Smooth muscle cell (in vitro differentiated cells): Measurements from ENCODE around the gene PDIA5. TPM values are rescaled to one million over a fixed set of nuclear protein-coding genes. Genes with fewer than 3 reads are reported as not detected.

ENCODE experiments used
- DNase-seq: peaks from one replicate; lab custom pipeline; 2025; ENCODE audit not compliant: unreplicated experiment; lab: John Stamatoyannopoulos, UW
- H2AFZ ChIP-seq: fragments of 200-600 bp; sonication (generic); 2 replicates; pipeline ENCODE4 v1.6.0; 2016; ENCODE audit warnings: antibody characterized with exemption, low read depth, mild to moderate bottlenecking
- H3F3A ChIP-seq: fragments of 200-600 bp; sonication (generic); 2 replicates; pipeline ENCODE4 v1.6.0; 2017; ENCODE audit warnings: antibody characterized with exemption, low read depth
- H3K27ac ChIP-seq: fragments of 200-600 bp; sonication (generic); 2 replicates; pipeline ENCODE4 v1.5.1; 2016; ENCODE audit warnings: low read depth, mild to moderate bottlenecking
- H3K27me3 ChIP-seq: fragments of 200-600 bp; sonication (generic); 2 replicates; pipeline ENCODE4 v1.6.1; 2016; ENCODE audit warnings: low read depth, mild to moderate bottlenecking
- H3K36me3 ChIP-seq: fragments of 200-600 bp; sonication (generic); 2 replicates; pipeline ENCODE4 v1.5.1; 2016; ENCODE audit warnings: low read depth
- H3K4me1 ChIP-seq: fragments of 200-600 bp; sonication (generic); 2 replicates; pipeline ENCODE4 v1.5.1; 2016; ENCODE audit warnings: low read depth
- H3K4me2 ChIP-seq: fragments of 200-600 bp; sonication (generic); 2 replicates; pipeline ENCODE4 v1.6.0; 2016; ENCODE audit warnings: mild to moderate bottlenecking
- H3K4me3 ChIP-seq: fragments of 200-600 bp; sonication (generic); 2 replicates; pipeline ENCODE4 v1.5.1; 2016; ENCODE audit warnings: mild to moderate bottlenecking
- H3K79me2 ChIP-seq: fragments of 200-600 bp; sonication (generic); 2 replicates; pipeline ENCODE4 v1.6.0; 2016; ENCODE audit warnings: low read depth, mild to moderate bottlenecking
- H3K9ac ChIP-seq: fragments of 200-600 bp; sonication (generic); 2 replicates; pipeline ENCODE4 v1.6.0; 2016; ENCODE audit warnings: low read depth
- H3K9me3 ChIP-seq: fragments of 200-600 bp; sonication (generic); replicated peaks from 2 replicates; pipeline ENCODE4 v1.5.1; 2016; ENCODE audit warnings: low read depth
- H4K20me1 ChIP-seq: fragments of 200-600 bp; sonication (generic); 2 replicates; pipeline ENCODE4 v1.6.0; 2016; ENCODE audit warnings: low read depth
- CTCF ChIP-seq: fragments of 200-600 bp; sonication (generic); IDR thresholded peaks from 2 replicates; pipeline ENCODE4 v1.5.1; 2017; ENCODE audit warnings: borderline replicate concordance, mild to moderate bottlenecking, antibody characterized with exemption; ENCODE audit not compliant: insufficient read depth, poor library complexity, severe bottlenecking
- WGBS: methylation state at CpG from one replicate; pipeline ENCODE4 v1.1.7; 2016; ENCODE audit warnings: low lambda C conversion rate; 5-methylcytosine and 5-hydroxymethylcytosine counted together
- polyA plus RNA-seq: library from polyadenylated mRNA; unstranded; fragments of >200 nt; fragmentation: Nextera tagmentation; extraction: Ambion mirVana; gene quantifications from 2 replicates; pipeline ENCODE4 v1.2.1, GENCODE V29; 2016
- total RNA-seq: library from RNA; depleted of rRNA; stranded (reverse); fragments of >200 nt; gene quantifications from 2 replicates; pipeline ENCODE4 v1.2.3, GENCODE V29; 2014

PDIA5 gene
- total and polyA plus RNA-seq, 2 experiments from 2014 or later = 65.4 to 102 TPM

- Histone ChIP-seq H3K4me3 (no peak overlapping the region), H3K9me3 (no peaks in the 10 kb centered on the region), H2AFZ (no peak overlapping the region), H3K4me1 (peaks cover 10% of the 10 kb centered on the region), H3K4me2 (no peak overlapping the region), H3K27ac (no peak overlapping the region), H3K79me2 (no peaks in the 10 kb centered on the region), H3F3A (no peaks in the 10 kb centered on the region), H3K27me3 (no peaks in the 10 kb centered on the region), H4K20me1 (peaks cover 60% of the 10 kb centered on the region), H3K9ac (no peak overlapping the region), H3K36me3 (peaks cover 4% of the 10 kb centered on the region)
- WGBS = 94% methylated on average over 7 of the region's 7 CpGs
- no peak for DNase-seq
- no peak for TF ChIP-seq CTCF
Observed at GRCh38 chr3:123129532-123129931, 62.7 kb downstream of the PDIA5 start.

DNA sequence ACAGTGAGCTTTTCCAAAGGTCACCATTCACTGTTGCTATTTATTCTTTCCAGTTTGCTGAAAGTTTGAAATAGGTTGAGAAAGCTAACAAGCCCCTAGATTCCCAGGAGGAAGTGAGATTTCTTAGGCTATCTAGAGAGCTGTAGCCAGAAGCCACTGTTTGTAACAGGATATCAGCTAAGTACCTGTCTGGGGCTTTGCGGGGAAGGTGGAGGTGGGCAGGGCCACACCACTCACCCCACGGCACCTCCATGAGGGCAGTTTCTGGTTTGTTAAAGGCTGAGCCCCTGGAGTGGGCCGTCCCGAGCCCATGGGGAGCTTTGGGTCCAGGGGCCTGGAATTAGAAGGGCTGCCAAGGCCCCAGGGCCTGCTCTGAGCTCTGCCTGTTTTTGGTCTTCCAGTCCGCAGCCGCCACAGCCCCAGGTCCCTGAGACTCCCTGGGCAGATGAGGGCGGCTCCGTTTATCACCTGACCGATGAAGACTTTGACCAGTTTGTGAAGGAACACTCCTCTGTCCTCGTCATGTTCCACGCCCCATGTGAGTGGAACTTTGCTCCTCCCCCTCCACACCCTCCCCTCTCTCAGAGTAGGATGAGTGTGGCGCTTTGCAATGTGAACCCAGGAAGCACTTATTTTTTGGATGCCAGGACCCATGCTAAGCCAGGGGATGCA, 63.4 kb downstream of the PDIA5 start:
- Histone ChIP-seq H2AFZ (no peak overlapping the region), H4K20me1 (peaks cover 60% of the 10 kb centered on the region), H3K9me3 (no peaks in the 10 kb centered on the region), H3K27me3 (no peaks in the 10 kb centered on the region), H3K36me3 (peaks cover 4% of the 10 kb centered on the region), H3K4me3 (no peak overlapping the region), H3K4me2 (no peak overlapping the region), H3K27ac (no peak overlapping the region), H3K79me2 (no peaks in the 10 kb centered on the region), H3K9ac (no peak overlapping the region), H3K4me1 (peaks cover 10% of the 10 kb centered on the region), H3F3A (no peaks in the 10 kb centered on the region)
- over 99% methylated on average over 12 of the region's 12 CpGs for WGBS
- no peak for DNase-seq
- no peak for TF ChIP-seq CTCF

- H4K20me1 ChIP-seq = peaks cover 70% of the 10 kb centered on the region
- no peaks in the 10 kb centered on the region for H3K79me2 ChIP-seq
Observed at GRCh38 chr3:123134671-123135070, 67.8 kb downstream of the PDIA5 start.

More at GRCh38 chr3:123134671-123135070, 67.8 kb downstream of the PDIA5 start:
- Histone ChIP-seq H3K27me3 (no peaks in the 10 kb centered on the region), H3K9ac (no peak overlapping the region), H3K27ac (no peak overlapping the region), H3K4me2 (no peak overlapping the region), H3K36me3 (no peaks in the 10 kb centered on the region), H2AFZ (no peak overlapping the region), H3K9me3 (no peaks in the 10 kb centered on the region), H3K4me3 (no peak overlapping the region), H3F3A (no peaks in the 10 kb centered on the region), H3K4me1 (no peaks in the 10 kb centered on the region)
- no peak for TF ChIP-seq CTCF
- DNase-seq = no peak
- WGBS = 85% methylated on average over 8 of the region's 10 CpGs
